ENCODE results near the gene TTLL9. TPM values are rescaled to one million over a fixed set of nuclear protein-coding genes. Genes with fewer than 3 reads are reported as not detected.

Gene TTLL9
- total RNA-seq, 1 experiment from 2014 or later = 2.1 TPM

DNA sequence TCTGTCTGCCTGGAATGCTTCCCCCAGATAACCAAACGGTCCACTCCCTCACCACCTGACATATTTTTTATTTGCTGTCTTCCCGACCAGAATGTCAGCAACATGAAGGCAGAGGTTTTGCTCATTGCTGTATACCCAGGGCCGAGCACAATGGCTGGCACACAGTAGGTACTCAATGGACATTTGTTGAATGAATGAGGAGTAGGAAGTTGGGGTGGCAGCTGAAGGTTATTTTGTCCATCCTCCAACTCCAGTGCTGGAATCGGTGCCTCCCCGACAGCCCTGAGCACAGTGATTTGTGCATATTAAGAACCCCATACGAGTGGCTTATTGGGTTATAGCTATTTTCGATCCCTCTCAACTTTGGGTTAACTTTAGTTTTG lies 10.4 kb upstream of the TTLL9 start:
- H3K4me3 ChIP-seq (ENCODE audit: low read depth in 2 of 2, low read length in 2 of 2) = no peak overlapping the region
- H3K4me1 ChIP-seq (ENCODE audit: control insufficient read depth, insufficient read depth, low read length) = peaks cover 18% of the 10 kb centered on the region
- ChIA-PET POLR2A (interaction anchor here (0.6 to 0.7 kb wide), 2 partner anchors 9 to 121 kb away, joined by 3 read pairs; no protein-coding TSS in a partner anchor), CTCF (interaction anchor here (1.2 kb wide), 1 partner anchor 92 kb away, joined by 5 read pairs; the partner anchor contains the start of gene PDRG1)
- in situ Hi-C loops (cut with HindIII; ENCODE audit: low pct_unique_long_range_greater_than_20kb, low sequenced_read_pairs) = no loop called here
- intact Hi-C loops (cut with micrococcal nuclease; ENCODE audit: unreplicated experiment) = no loop called here
- BruUV-seq (replicated peaks) = no TSS peak
- H3K36me3 ChIP-seq (ENCODE audit: control insufficient read depth, insufficient read depth, low read length) = no peaks in the 10 kb centered on the region
- no peaks in the 10 kb centered on the region for H3K9me3 ChIP-seq (ENCODE audit: control insufficient read depth, insufficient read depth, low read depth, low read length)
- H3K27me3 ChIP-seq (ENCODE audit: control insufficient read depth, insufficient read depth, low read length) = no peaks in the 10 kb centered on the region
- ATAC-seq = no peak
- TF ChIP-seq, protein P1, sequence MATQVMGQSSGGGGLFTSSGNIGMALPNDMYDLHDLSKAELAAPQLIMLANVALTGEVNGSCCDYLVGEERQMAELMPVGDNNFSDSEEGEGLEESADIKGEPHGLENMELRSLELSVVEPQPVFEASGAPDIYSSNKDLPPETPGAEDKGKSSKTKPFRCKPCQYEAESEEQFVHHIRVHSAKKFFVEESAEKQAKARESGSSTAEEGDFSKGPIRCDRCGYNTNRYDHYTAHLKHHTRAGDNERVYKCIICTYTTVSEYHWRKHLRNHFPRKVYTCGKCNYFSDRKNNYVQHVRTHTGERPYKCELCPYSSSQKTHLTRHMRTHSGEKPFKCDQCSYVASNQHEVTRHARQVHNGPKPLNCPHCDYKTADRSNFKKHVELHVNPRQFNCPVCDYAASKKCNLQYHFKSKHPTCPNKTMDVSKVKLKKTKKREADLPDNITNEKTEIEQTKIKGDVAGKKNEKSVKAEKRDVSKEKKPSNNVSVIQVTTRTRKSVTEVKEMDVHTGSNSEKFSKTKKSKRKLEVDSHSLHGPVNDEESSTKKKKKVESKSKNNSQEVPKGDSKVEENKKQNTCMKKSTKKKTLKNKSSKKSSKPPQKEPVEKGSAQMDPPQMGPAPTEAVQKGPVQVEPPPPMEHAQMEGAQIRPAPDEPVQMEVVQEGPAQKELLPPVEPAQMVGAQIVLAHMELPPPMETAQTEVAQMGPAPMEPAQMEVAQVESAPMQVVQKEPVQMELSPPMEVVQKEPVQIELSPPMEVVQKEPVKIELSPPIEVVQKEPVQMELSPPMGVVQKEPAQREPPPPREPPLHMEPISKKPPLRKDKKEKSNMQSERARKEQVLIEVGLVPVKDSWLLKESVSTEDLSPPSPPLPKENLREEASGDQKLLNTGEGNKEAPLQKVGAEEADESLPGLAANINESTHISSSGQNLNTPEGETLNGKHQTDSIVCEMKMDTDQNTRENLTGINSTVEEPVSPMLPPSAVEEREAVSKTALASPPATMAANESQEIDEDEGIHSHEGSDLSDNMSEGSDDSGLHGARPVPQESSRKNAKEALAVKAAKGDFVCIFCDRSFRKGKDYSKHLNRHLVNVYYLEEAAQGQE (IDR thresholded peaks at IDR 0.05; ENCODE audit: insufficient read depth in 1 of 2, low read depth in 2 of 2, low read length in 1 of 2) = no peak
- no peak for TF ChIP-seq SIN3A (IDR thresholded peaks at IDR 0.05; ENCODE audit: borderline replicate concordance, insufficient read depth, low read depth, low read length)
- TF ChIP-seq POLR2AphosphoS5 (IDR thresholded peaks at IDR 0.05; ENCODE audit: low read depth, low read length) = no peak
- TF ChIP-seq, protein P2, sequence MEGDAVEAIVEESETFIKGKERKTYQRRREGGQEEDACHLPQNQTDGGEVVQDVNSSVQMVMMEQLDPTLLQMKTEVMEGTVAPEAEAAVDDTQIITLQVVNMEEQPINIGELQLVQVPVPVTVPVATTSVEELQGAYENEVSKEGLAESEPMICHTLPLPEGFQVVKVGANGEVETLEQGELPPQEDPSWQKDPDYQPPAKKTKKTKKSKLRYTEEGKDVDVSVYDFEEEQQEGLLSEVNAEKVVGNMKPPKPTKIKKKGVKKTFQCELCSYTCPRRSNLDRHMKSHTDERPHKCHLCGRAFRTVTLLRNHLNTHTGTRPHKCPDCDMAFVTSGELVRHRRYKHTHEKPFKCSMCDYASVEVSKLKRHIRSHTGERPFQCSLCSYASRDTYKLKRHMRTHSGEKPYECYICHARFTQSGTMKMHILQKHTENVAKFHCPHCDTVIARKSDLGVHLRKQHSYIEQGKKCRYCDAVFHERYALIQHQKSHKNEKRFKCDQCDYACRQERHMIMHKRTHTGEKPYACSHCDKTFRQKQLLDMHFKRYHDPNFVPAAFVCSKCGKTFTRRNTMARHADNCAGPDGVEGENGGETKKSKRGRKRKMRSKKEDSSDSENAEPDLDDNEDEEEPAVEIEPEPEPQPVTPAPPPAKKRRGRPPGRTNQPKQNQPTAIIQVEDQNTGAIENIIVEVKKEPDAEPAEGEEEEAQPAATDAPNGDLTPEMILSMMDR (IDR thresholded peaks at IDR 0.05) = no peak
- no peak for TF ChIP-seq TCF7L2 (IDR thresholded peaks at IDR 0.05; ENCODE audit: low read depth, low read length)
- H3K27ac ChIP-seq (ENCODE audit: low read length) = no peak overlapping the region
- DNase-seq (ENCODE audit: low read depth, low spot score) = no peak

DNA sequence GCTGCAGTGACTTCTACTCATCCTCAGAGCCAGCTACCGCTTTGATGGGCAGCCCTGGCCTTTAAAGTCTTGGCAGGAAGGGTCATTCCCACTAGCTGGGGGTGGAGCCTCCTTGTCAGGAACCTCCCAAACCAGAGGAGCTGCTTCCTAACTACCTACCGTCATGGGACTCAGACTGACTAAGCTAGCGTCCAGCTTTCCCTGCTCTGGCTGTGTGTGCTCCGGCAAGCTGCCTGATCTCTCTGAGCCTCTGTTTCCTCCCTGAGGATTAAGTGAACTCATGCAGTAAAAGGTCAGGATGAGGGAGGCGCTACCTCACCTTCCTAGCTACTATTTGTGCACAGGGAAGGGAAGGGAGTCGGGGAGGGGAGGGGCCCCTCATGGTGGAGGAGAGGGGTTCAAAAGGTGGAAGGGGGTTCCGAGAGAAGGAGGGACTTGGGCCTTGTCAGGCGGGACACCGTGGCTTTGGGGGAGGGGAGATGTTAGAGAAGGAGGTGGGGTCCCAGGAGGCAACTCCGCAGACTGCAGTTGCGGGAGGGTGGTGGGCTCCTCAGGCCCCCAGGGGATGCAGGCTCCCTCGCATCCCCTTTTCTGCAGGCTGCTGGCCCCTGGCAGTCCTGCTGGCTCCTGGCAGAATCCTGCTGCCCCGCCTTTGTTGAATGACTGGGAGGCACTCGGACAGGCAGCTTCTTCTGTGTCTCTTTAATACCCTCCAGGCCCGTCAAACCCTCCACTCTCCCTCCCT lies 9.9 kb upstream of the TTLL9 start:
- TF ChIP-seq, protein P1 (IDR thresholded peaks at IDR 0.05; ENCODE audit: insufficient read depth in 1 of 2, low read depth in 2 of 2, low read length in 1 of 2) = no peak
- no peak for TF ChIP-seq POLR2AphosphoS5 (IDR thresholded peaks at IDR 0.05; ENCODE audit: low read depth, low read length)
- TF ChIP-seq, protein P2 (IDR thresholded peaks at IDR 0.05) = no peak
- TF ChIP-seq SIN3A (IDR thresholded peaks at IDR 0.05; ENCODE audit: borderline replicate concordance, insufficient read depth, low read depth, low read length) = no peak
- TF ChIP-seq TCF7L2 (IDR thresholded peaks at IDR 0.05; ENCODE audit: low read depth, low read length) = no peak
- Histone ChIP-seq H3K9me3 (ENCODE audit: control insufficient read depth, insufficient read depth, low read depth, low read length) (no peaks in the 10 kb centered on the region), H3K27me3 (ENCODE audit: control insufficient read depth, insufficient read depth, low read length) (no peaks in the 10 kb centered on the region), H3K27ac (ENCODE audit: low read length) (peak overlapping the region; percentile 4), H3K36me3 (ENCODE audit: control insufficient read depth, insufficient read depth, low read length) (no peaks in the 10 kb centered on the region), H3K4me3 (ENCODE audit: low read depth in 2 of 2, low read length in 2 of 2) (peak overlapping the region; percentile 49 to 71), H3K4me1 (ENCODE audit: control insufficient read depth, insufficient read depth, low read length) (peaks cover 18% of the 10 kb centered on the region)
- DNase-seq (ENCODE audit: low read depth, low spot score) (no peak), ATAC-seq (peak; percentile 44)
- in situ Hi-C loops (cut with HindIII; ENCODE audit: low pct_unique_long_range_greater_than_20kb, low sequenced_read_pairs) = no loop called here
- ChIA-PET CTCF (interaction anchor here (1.2 kb wide), 1 partner anchor 91 kb away, joined by 5 read pairs; the partner anchor contains the start of gene PDRG1), POLR2A (interaction anchor here (0.6 to 0.7 kb wide), 2 partner anchors 10 to 121 kb away, joined by 3 read pairs; no protein-coding TSS in a partner anchor)
- intact Hi-C loops (cut with micrococcal nuclease; ENCODE audit: unreplicated experiment) = no loop called here
- no TSS peak for BruUV-seq (replicated peaks)

Data from Panc1 (cell line).